ENCODE measurements around the gene SKIDA1.

DNA sequence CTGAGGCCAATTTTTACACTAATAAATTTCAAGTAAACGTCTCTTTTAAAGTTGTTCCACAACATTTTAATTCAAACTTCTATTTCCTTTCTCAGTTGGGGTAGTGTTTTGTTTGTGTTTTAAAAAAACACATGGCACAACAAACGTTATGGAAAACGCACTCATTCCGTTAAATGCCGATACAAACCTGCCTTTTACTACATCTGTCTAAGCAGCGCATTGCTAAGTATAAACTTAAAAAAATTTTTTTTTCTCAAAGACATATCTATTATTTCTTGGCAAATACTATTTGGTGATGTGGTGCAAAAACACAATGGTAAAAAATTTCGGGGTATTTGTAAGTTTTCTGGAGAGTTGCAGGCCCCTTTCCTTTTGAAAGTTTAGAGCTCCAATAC lies 1.4 kb downstream of the SKIDA1 start:
- TF ChIP-seq CTCF (IDR thresholded peaks at IDR 0.05) (no peak), POLR2A (IDR thresholded peaks at IDR 0.05) (no peak), EP300 (IDR thresholded peaks at IDR 0.05) (no peak), POLR2AphosphoS5 (IDR thresholded peaks at IDR 0.05) (no peak)
